Measurements from ENCODE around the gene TCAP.
A peak's percentile ranks its signal among the peaks of the same experiment; 100 is the strongest.

TCAP gene

GRCh38 chr17:39667262-39667944, 2.3 kb downstream of the TCAP start:
- DNase-seq (ENCODE audit: low spot score): peak; percentile 40

- peak; percentile 82 for DNase-seq (ENCODE audit: low spot score)
Measured at GRCh38 chr17:39667945-39668924, 3.1 kb downstream of the TCAP start, which contains the start of gene PNMT. PNMT (plus strand) TSS chr17:39668453; CDS start chr17:39668476, 23 bp downstream.

GRCh38 chr17:39669897-39670735, 5.0 kb downstream of the TCAP start:
- no peak for DNase-seq (ENCODE audit: low spot score)

GRCh38 chr17:39670746-39671145, 5.6 kb downstream of the TCAP start:
- DNase-seq (ENCODE audit: low spot score): no peak

- peak; percentile 57 for DNase-seq (ENCODE audit: low spot score)
Measured at GRCh38 chr17:39671651-39672521, 6.7 kb downstream of the TCAP start.

- DNase-seq (ENCODE audit: low spot score): no peak
Measured at GRCh38 chr17:39672522-39673334, 7.6 kb downstream of the TCAP start.

- DNase-seq (ENCODE audit: low spot score): no peak
Measured at GRCh38 chr17:39673335-39674081, 8.4 kb downstream of the TCAP start.

GRCh38 chr17:39674179-39674578, 9.0 kb downstream of the TCAP start:
- no peak for DNase-seq (ENCODE audit: low spot score)

- peak; percentile 42 for DNase-seq (ENCODE audit: low spot score)
Measured at GRCh38 chr17:39674702-39675389, 9.7 kb downstream of the TCAP start.

GRCh38 chr17:39675390-39676082, 10.4 kb downstream of the TCAP start:
- DNase-seq (ENCODE audit: low spot score): no peak

GRCh38 chr17:39676198-39676819, 11.2 kb downstream of the TCAP start:
- DNase-seq (ENCODE audit: low spot score): no peak

GRCh38 chr17:39677072-39677471, 11.9 kb downstream of the TCAP start:
- DNase-seq (ENCODE audit: low spot score): no peak

GRCh38 chr17:39677542-39678339, 12.6 kb downstream of the TCAP start:
- DNase-seq (ENCODE audit: low spot score): no peak

- DNase-seq (ENCODE audit: low spot score): no peak
Measured at GRCh38 chr17:39678340-39679116, 13.4 kb downstream of the TCAP start.

- DNase-seq (ENCODE audit: low spot score): peak; percentile 40
Measured at GRCh38 chr17:39679521-39680192, 14.5 kb downstream of the TCAP start.

Measured in germinal center (tissue), 1 donor.